Measurements from ENCODE around the gene EMC10. TPM values are rescaled to one million over a fixed set of nuclear protein-coding genes. Genes with fewer than 3 reads are reported as not detected.

The EMC10 gene
- total and polyA plus RNA-seq, 2 donors (not counting 3 experiments of a cell fraction or from before 2014, with no cell fraction given): 106 to 111 TPM

DNA sequence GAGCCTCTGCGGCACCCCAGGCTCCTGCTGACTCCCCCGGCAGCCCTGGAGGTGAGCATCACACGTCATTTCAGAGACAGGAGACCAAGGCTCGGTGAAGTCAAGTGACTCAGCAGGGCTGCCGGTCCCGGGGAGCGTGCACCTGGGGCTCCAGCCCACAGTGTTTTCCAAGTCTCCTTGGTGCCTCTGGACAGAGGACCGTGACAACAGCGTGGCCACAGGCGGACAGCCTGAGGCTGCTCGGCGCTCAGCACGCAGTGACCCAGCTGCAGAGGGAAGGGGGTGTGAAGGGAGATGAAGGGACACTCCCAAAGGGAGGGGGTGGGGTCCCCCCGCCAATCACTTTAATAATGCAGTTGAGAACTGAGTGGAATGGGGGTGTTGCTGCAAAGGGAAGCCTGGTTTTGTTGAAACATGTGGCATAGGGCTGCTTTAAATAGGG lies 54.9 kb downstream of the EMC10 start:
- no peak for TF ChIP-seq FOS (IDR thresholded peaks at IDR 0.05; ENCODE audit: borderline replicate concordance, insufficient read depth, low read length)
- TF ChIP-seq MAX (IDR thresholded peaks at IDR 0.05; ENCODE audit: insufficient read depth, insufficient read length): no peak
- no peak for TF ChIP-seq MYC (IDR thresholded peaks at IDR 0.05; ENCODE audit: low read depth, low read length)
- H3K9me3 ChIP-seq (replicated peaks; ENCODE audit: control insufficient read depth, insufficient read depth, low read length): no peaks in the 10 kb centered on the region
- ChIA-PET CTCF (no interaction called here), POLR2A (no interaction called here)
- no peak overlapping the region for H3K9ac ChIP-seq (replicated peaks; ENCODE audit: extremely low read depth, insufficient read depth, low read length)
- intact Hi-C loops (cut with micrococcal nuclease): no loop called here
- no peak for DNase-seq (ENCODE audit: low read depth, low spot score)
- BruUV-seq (replicated peaks): no TSS peak
- H3K36me3 ChIP-seq (ENCODE audit: control insufficient read depth in 2 of 2, extremely low read depth in 1 of 2, insufficient read depth in 2 of 2, low read length in 2 of 2): no peaks in the 10 kb centered on the region
- H3K4me3 ChIP-seq (replicated peaks in 1 of 3; ENCODE audit: insufficient read depth in 1 of 3, low read depth in 1 of 3, low read length in 3 of 3): no peak overlapping the region
- no peaks in the 10 kb centered on the region for H3K9me1 ChIP-seq (replicated peaks; ENCODE audit: control insufficient read depth, extremely low read depth, insufficient read depth, low read length)
- dilution Hi-C loops (cut with MboI; ENCODE audit: extremely low pct_ligation_motif_present, low sequenced_read_pairs): no loop called here
- no peaks in the 10 kb centered on the region for H3K79me2 ChIP-seq (ENCODE audit: control insufficient read depth, insufficient read depth, low read length)
- H4K20me1 ChIP-seq (replicated peaks; ENCODE audit: control insufficient read depth, extremely low read depth, insufficient read depth, low read length): no peaks in the 10 kb centered on the region
- no peak overlapping the region for H2AFZ ChIP-seq (ENCODE audit: low read depth, low read length)
- H3K4me1 ChIP-seq (ENCODE audit: control insufficient read depth, extremely low read depth, insufficient read depth, low read length): no peaks in the 10 kb centered on the region
- peaks cover 0 to 2% of the 10 kb centered on the region in 2 experiments for H3K27me3 ChIP-seq (ENCODE audit: control insufficient read depth in 2 of 2, insufficient read depth in 2 of 2, low read length in 2 of 2)
- no peak for FAIRE-seq
- no peak overlapping the region for H3K27ac ChIP-seq (ENCODE audit: insufficient read depth, low read depth, low read length)
- no peak overlapping the region for H3K4me2 ChIP-seq (ENCODE audit: insufficient read depth, low read length)

GRCh38 chr19:50532952-50533351 lies 56.6 kb downstream of the EMC10 start:
- dilution Hi-C loops (cut with MboI; ENCODE audit: extremely low pct_ligation_motif_present, low sequenced_read_pairs): no loop called here

More at GRCh38 chr19:50532952-50533351, 56.6 kb downstream of the EMC10 start:
- no peak for TF ChIP-seq MYC (IDR thresholded peaks at IDR 0.05; ENCODE audit: low read depth, low read length)
- TF ChIP-seq MAX (IDR thresholded peaks at IDR 0.05; ENCODE audit: insufficient read depth, insufficient read length): no peak
- TF ChIP-seq JUN (IDR thresholded peaks at IDR 0.05; ENCODE audit: borderline replicate concordance, insufficient read depth, insufficient read length, low read depth): no peak
- no peak for TF ChIP-seq GATA2 (IDR thresholded peaks at IDR 0.05; ENCODE audit: insufficient read depth, insufficient read length, low read depth, low read length)
- TF ChIP-seq, protein P1, sequence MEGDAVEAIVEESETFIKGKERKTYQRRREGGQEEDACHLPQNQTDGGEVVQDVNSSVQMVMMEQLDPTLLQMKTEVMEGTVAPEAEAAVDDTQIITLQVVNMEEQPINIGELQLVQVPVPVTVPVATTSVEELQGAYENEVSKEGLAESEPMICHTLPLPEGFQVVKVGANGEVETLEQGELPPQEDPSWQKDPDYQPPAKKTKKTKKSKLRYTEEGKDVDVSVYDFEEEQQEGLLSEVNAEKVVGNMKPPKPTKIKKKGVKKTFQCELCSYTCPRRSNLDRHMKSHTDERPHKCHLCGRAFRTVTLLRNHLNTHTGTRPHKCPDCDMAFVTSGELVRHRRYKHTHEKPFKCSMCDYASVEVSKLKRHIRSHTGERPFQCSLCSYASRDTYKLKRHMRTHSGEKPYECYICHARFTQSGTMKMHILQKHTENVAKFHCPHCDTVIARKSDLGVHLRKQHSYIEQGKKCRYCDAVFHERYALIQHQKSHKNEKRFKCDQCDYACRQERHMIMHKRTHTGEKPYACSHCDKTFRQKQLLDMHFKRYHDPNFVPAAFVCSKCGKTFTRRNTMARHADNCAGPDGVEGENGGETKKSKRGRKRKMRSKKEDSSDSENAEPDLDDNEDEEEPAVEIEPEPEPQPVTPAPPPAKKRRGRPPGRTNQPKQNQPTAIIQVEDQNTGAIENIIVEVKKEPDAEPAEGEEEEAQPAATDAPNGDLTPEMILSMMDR (IDR thresholded peaks at IDR 0.05; ENCODE audit: extremely low read depth in 1 of 2, insufficient read depth in 1 of 2, low read depth in 1 of 2, low read length in 2 of 2): no peak
- no peak for TF ChIP-seq EZH2 (IDR thresholded peaks at IDR 0.05; ENCODE audit: borderline replicate concordance, low read depth, low read length, severe bottlenecking)
- TF ChIP-seq POLR2AphosphoS5 (IDR thresholded peaks at IDR 0.05; ENCODE audit: insufficient read depth, low read depth, low read length): no peak
- TF ChIP-seq POLR2A (IDR thresholded peaks at IDR 0.05; ENCODE audit: low read depth, low read length): no peak
- TF ChIP-seq FOS (IDR thresholded peaks at IDR 0.05; ENCODE audit: borderline replicate concordance, insufficient read depth, low read length): no peak
- DNase-seq (ENCODE audit: low read depth, low spot score) (no peak), FAIRE-seq (no peak)
- H3K27me3 ChIP-seq (ENCODE audit: control insufficient read depth in 2 of 2, insufficient read depth in 2 of 2, low read length in 2 of 2): peaks cover 0 to 2% of the 10 kb centered on the region in 2 experiments
- ChIA-PET CTCF (interaction anchor here (1.0 to 1.8 kb wide), 2 partner anchors 23 to 389 kb away, joined by 3 to 5 read pairs; no protein-coding TSS in a partner anchor), POLR2A (no interaction called here)
- BruUV-seq (replicated peaks): no TSS peak
- H3K9ac ChIP-seq (replicated peaks; ENCODE audit: extremely low read depth, insufficient read depth, low read length): no peak overlapping the region
- H2AFZ ChIP-seq (ENCODE audit: low read depth, low read length): no peak overlapping the region
- intact Hi-C loops (cut with micrococcal nuclease): no loop called here
- H3K36me3 ChIP-seq (ENCODE audit: control insufficient read depth in 2 of 2, extremely low read depth in 1 of 2, insufficient read depth in 2 of 2, low read length in 2 of 2): no peaks in the 10 kb centered on the region
- H4K20me1 ChIP-seq (replicated peaks; ENCODE audit: control insufficient read depth, extremely low read depth, insufficient read depth, low read length): no peaks in the 10 kb centered on the region
- no peak overlapping the region for H3K4me3 ChIP-seq (replicated peaks in 1 of 3; ENCODE audit: insufficient read depth in 1 of 3, low read depth in 1 of 3, low read length in 3 of 3)
- no peak overlapping the region for H3K27ac ChIP-seq (ENCODE audit: insufficient read depth, low read depth, low read length)
- H3K4me2 ChIP-seq (ENCODE audit: insufficient read depth, low read length): no peak overlapping the region
- no peaks in the 10 kb centered on the region for H3K9me3 ChIP-seq (replicated peaks; ENCODE audit: control insufficient read depth, insufficient read depth, low read length)
- H3K9me1 ChIP-seq (replicated peaks; ENCODE audit: control insufficient read depth, extremely low read depth, insufficient read depth, low read length): no peaks in the 10 kb centered on the region
- H3K79me2 ChIP-seq (ENCODE audit: control insufficient read depth, insufficient read depth, low read length): no peaks in the 10 kb centered on the region
- no peaks in the 10 kb centered on the region for H3K4me1 ChIP-seq (ENCODE audit: control insufficient read depth, extremely low read depth, insufficient read depth, low read length)
